ENCODE results near the gene TANK.

DNA sequence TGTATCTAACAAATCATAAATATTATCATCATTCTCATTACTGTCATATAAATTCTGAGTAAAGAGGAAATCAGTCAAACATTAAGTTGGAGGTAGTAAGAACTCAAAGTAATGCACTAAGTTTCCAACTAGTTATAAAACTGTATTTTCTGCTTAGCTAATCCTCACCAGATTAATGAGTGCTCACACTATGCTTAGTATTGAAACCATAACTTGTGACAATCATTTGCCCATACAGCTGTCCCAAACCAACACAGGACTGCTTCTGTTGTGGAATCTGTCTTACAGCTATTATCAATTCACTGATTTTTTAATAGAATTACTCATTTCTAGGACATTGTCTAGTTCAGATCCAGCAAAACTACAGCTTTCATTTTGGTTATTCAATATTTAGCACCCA is 41.5 kb upstream of the TANK start:
- TF ChIP-seq, protein P1, sequence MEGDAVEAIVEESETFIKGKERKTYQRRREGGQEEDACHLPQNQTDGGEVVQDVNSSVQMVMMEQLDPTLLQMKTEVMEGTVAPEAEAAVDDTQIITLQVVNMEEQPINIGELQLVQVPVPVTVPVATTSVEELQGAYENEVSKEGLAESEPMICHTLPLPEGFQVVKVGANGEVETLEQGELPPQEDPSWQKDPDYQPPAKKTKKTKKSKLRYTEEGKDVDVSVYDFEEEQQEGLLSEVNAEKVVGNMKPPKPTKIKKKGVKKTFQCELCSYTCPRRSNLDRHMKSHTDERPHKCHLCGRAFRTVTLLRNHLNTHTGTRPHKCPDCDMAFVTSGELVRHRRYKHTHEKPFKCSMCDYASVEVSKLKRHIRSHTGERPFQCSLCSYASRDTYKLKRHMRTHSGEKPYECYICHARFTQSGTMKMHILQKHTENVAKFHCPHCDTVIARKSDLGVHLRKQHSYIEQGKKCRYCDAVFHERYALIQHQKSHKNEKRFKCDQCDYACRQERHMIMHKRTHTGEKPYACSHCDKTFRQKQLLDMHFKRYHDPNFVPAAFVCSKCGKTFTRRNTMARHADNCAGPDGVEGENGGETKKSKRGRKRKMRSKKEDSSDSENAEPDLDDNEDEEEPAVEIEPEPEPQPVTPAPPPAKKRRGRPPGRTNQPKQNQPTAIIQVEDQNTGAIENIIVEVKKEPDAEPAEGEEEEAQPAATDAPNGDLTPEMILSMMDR (IDR thresholded peaks at IDR 0.05) = no peak
- no peak for TF ChIP-seq POLR2A (IDR thresholded peaks at IDR 0.05)
